GM18526 (cell line): ENCODE measurements around the gene NUCB1.
A peak's percentile ranks its signal among the peaks of the same experiment; 100 is the strongest.

ENCODE experiments used
- POLR2A ChIP-seq: IDR thresholded peaks from 3 replicates; pipeline ENCODE4 v1.6.1; 2011; ENCODE audit not compliant: insufficient read length; ENCODE audit errors: extremely low read depth

NUCB1 gene

DNA sequence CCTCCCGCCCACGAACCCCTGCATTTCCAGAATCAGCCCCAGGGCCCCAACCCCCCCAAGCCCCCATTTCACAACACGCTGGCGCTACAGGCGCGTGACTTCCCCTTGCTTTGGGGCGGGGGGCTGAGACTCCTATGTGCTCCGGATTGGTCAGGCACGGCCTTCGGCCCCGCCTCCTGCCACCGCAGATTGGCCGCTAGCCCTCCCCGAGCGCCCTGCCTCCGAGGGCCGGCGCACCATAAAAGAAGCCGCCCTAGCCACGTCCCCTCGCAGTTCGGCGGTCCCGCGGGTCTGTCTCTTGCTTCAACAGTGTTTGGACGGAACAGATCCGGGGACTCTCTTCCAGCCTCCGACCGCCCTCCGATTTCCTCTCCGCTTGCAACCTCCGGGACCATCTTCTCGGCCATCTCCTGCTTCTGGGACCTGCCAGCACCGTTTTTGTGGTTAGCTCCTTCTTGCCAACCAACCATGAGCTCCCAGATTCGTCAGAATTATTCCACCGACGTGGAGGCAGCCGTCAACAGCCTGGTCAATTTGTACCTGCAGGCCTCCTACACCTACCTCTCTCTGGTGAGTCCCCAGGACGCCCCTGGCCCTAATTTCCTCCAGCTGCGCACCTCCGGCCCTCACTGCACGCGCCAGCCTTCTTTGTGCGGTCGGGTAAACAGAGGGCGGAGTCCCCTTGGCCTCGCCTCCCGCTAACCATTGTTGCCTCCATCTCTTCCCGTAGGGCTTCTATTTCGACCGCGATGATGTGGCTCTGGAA is 65.1 kb downstream of the NUCB1 start, which contains the start of gene FTL:
Gene FTL (plus strand): TSS at position 270 of the 766 bp plus-strand sequence. CDS start 199 bp downstream, at position 469.
- peak; percentile 100 for TF ChIP-seq POLR2A

DNA sequence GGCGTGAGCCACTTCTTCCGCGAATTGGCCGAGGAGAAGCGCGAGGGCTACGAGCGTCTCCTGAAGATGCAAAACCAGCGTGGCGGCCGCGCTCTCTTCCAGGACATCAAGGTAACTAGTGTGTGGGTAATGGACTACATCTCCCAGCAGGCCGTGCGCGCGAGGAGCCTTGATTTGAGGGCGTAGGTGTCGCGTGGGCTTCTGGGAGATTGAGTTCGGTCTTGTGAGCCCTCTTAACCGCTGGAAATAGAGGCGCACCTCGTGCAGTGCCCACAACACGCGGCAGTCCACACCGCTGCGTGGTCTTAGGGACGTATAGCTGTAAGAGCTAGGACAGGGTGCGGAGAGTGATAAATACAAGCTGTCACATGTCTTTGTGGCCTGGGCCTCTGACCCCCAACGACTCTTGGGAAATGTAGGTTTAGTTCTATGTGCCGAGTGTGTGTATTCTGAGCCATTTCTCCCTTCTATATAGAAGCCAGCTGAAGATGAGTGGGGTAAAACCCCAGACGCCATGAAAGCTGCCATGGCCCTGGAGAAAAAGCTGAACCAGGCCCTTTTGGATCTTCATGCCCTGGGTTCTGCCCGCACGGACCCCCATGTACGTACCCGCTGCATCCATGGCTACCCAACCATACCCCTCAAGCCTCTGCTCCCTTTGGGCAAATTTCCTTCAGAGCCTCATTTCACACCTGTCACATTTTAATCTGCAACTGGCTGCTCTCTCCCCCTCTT is 65.9 kb downstream of the NUCB1 start:
- peak; percentile 42 for TF ChIP-seq POLR2A

DNA sequence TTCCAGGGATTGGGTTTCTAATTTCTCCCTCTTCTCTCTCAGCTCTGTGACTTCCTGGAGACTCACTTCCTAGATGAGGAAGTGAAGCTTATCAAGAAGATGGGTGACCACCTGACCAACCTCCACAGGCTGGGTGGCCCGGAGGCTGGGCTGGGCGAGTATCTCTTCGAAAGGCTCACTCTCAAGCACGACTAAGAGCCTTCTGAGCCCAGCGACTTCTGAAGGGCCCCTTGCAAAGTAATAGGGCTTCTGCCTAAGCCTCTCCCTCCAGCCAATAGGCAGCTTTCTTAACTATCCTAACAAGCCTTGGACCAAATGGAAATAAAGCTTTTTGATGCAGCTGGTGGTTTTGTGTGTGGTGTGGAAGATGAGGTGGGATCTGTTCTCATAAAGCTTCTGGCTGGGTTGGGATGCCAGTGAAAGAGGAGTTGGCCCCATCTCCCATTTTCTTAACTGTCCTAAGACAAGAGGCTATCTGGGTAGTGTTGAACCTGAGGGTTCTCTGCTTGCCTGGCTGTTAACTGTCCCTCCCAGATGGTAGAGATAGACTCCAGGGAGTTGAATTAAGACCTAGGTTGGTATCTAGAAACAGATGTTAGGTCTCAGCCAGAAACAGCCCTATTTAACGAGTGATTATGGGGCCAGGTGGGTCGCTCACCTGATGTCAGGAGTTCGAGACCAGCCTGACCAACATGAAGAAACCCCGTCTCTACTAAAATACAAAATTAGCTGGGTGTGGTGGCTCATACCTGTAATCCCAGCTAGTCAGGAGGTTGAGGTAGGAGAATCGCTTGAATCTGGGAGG is 66.6 kb downstream of the NUCB1 start:
- TF ChIP-seq POLR2A: no peak

DNA sequence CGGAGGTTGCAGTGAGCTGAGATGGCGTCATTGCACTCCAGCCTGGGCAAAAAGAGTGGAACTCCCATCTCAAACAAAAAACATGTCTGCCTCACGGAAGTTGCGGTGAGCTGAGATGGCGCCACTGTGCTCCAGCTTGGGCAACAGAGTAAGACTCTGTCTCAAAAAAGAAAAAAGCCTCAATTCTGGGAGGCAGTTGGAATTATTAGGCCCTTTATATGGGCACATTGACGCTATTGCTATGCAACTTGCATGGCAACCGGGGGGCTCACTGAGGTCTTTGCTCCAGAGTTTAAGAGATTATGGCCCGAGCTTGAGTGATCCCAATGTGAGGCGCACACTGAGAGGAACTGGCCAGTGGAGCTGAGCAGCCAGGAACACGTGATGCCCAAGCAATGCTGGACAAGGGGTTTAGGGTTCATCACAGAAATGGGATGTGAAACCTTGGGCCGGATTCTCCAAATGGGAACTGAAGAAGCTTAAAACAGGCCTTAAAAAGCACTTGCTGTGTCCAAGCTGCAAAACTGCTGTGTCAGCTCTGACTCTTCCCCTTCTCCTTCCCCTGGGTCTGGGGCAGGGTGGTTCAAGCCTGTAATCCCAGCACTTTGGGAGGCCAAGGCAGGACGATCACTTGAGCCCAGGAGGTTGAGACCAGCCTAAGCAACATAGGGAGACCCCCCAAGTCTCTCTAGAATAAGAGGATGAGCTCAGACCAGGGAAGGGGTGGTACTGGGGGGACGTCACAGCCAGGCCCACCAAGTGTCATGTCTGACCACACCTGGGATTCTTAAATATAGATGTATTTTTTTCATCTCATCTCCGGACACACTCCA is 67.5 kb downstream of the NUCB1 start:
- TF ChIP-seq POLR2A: no peak

DNA sequence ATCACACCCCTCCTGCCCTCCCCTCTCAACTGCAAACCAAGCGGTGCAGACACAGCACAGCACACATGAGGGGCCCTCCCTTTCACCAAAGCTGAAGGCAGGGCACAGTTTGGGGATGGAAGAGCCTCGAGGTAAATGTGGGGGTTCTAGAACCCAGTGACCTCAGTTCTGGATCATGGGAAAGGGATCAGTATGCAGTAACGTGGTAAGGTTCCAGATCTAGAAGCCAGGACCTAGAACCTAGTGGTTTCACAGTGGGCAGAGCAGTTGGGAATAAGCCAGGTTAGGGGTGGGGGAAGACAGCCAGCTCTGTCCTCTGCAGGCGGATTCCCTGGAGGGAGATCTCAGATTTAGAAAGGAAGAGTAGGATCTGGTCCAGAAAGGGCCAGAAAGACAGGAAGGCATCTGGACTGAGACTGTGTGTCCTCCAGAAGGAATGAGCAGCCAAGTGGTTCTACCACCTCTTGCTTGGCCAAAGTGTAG is 68.1 kb downstream of the NUCB1 start:
- no peak for TF ChIP-seq POLR2A

DNA sequence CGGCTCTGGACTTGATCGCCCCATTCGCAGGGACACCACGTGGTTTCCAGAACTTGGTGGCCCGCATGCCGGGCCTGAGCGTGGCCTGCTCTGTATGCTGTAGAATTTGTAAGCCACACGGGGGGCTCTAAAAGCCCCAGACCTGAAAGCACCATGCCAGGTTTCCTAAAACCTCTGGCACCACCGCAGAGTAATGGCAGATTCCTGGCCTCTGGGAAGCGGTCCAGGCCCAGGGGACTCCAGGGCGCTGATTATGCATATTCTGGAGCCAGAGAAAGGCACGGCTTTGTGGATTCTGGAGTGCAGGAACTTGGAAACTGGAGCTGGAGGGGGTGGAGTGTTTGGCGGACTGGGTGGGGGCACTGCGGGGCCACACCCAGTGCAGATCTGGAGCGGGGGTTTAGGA is 68.7 kb downstream of the NUCB1 start:
- no peak for TF ChIP-seq POLR2A

DNA sequence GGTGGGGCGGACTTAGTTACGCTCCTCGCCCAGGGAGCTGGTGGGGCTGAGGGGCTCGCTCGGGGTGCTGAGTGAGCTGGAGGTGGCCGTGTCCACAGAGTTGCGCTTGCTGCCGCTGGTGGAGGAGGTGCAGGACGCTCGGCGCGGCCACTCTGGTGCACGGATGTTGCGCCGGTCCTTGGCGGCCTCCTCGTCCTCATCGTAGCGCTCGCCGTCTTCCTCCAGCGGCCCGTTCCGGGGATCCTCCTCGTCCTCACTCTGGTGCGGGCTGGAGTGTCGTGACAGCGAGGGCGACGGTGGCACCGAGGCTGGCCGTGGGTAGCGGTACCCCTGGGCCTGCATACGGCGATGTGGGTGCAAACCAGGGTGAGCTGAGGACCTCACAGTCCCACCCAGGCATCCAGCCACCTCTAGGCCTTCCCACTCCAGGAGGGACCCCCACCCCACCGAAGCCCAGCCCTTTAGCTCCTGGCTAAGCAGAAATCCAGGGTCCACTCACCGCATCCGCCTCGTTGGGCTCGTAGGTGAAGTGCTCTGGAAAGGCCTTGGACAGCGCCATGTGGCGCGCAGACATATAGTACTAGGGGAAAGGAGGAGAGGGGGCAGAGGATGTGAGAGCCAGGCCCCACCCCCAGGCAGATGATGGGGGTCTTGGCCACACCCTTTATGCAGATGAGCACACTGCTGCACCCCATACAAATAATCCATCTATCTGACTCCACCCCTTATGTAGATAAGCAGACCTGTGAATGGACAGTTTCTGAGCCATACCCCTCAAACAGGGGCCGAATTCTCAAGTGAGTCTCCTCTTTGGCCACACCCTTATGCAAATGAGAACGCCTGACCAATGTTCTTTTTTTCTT is 69.4 kb downstream of the NUCB1 start:
- TF ChIP-seq POLR2A: no peak

DNA sequence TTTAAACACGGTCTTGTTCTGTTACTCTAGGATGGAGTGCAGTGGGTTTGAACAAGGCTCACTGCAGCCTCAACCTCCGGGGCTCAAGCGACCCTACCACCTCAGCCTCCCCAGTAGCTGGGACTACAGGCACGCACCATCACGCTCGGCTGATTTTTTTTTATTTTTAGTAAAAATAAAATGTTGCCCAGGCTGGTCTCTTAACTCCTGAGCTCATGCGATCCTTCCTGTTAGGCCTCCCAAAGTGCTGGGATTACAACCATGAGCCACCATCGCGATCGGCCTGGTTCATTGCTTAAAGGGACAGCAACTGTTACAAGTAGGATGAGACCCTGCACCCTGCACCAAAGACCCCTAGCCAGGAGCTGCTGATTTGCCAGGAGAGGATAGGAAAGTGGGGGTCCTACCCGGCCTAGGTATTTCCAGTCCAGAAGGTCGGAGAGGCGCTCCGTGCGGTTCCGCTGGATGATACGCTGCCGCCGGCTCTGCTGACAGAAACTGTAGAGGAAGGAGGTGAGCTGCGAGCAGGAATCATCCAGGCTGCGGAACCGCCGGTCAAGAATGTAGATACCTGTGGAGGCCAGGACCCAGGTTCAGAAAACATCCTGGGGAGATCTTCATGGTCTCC is 70.1 kb downstream of the NUCB1 start:
- no peak for TF ChIP-seq POLR2A

DNA sequence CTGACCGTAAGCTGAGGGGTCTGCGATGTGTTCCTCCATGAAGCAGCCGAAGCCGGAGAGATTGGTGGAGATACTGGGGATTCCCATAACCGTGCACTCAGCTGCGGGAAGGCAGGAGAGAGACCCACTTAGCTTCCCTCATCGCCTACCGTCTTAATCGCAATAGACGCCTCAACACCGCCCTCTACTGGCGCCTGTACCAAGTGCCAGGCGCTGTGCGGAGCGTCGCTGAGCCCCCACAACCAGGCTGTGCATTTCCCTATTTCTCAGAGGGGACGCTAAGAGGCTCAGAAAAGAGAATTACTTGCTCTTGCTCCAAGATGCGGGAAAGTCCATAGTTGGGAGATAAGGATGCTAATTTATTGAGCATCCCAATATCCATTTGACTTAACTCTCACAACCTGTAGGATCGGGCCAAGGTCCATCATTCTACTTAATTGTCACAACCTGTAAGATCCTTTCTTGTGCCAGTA is 70.8 kb downstream of the NUCB1 start:
- no peak for TF ChIP-seq POLR2A
